Stimulated activated CD8-positive, alpha-beta memory T cell treated with anti-CD3 and anti-CD28 coated beads, Interleukin-4, amount 100 ng/mL, for 48 hours (primary cell): ENCODE measurements around the gene HDAC5.
"Not testable (repeated sequence)": the region's sequence is repeated elsewhere in the genome, so short reads cannot be mapped to it uniquely, and the experiment has no call there.

Experiments
- DNase-seq: peaks from one replicate; pipeline ENCODE4 v3.0.0-alpha.2; 2020

Gene HDAC5

GRCh38 chr17:44110823-44111633, 12.4 kb downstream of the HDAC5 start:
- DNase-seq, result peak; percentile 73

DNA sequence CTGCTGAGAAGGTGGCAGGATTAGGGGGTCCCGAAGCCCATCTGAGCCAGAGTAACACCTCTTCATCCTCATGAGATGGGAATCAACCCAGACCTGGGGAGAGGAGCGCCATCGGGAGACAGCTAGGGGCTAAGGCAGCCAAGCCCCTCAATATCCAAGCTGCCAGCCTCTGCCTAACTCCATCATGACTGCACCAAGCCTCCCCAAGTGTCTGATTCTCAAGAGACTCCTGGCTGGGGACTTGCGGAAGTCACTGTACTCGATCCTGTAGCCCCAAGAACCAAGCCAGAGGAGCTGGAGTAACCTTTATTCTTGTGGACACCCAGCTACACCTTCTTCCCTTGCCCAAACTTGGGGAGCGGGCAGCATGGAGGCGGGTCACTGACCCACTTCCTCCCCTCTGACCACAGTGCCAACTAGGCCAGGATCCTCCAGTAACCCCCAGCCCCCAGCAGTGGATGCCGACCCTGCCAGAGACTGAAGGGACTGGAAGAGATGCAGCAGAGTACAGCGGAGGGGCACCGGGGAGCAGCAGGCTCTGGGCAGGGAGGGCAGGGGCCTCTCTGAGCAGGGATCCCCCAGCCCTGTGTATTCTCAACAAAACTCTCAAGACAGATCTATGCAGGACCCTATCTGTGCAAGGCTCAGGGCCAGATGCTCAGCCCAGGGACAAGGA, 13.3 kb downstream of the HDAC5 start:
- DNase-seq, result no peak

GRCh38 chr17:44109312-44109630, 14.2 kb downstream of the HDAC5 start:
- DNase-seq, result no peak

DNA sequence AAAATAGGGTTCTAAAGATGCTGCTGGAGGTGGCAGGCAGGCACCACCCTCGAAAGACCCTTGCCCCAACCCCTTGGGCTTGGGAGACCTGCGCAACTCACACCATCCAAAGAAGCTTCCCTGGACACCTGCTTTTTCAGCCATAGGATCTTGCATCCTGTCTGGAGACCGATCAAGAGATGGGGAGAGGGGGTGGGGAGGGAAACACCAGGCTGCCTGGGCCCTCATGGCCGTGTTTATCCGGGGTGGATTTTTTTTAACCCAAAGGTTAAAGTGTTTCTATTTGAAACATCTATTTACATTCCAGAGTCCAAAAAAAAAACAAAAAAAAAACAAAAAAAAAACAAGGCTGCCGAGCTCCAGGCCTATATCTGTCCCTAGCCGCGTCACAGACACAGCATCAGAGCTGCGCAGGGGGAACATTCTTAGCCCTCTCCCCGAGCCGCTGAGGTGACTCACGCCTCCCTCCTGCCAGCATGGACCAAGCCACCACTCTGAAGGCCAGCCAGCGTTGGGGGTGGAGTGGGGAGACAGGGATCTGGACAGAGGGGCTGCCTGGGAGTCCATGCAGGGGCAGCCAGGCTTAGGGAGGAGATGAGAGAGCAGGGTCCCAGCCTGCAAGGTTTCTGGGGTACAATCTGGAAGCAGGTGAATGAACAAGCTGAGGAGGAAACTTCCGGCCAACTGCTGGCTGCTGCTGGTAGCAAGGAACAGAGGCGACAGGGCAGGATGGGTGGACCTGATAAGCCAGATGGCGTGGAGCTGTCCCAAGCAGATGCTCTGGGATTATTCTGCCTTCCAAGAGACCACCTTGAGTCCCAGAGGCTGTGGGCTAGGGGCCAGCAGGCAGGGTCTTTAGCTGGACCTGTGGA, 14.8 kb downstream of the HDAC5 start:
- no peak for DNase-seq

- no peak for DNase-seq
Measured at GRCh38 chr17:44106801-44107200, 16.6 kb downstream of the HDAC5 start.

DNA sequence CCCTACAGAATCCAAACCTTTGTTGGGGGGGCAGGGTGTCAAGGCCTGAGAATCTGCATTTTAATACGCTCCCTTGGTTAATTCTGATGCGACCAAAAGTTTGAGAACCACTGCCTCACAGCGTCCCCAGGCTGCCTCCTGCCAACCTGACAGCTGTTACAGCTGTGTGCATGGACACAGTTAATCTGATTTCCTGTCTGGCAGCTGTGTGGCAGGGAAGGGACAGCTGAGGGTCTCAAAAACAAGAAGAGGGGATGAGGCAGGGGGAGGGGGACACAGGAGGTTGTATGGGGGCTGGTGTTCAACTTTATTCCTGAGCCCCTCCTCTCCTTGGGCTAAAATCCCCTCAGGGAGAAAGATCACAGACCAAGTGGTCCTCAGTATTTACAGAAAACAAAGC, 17.5 kb downstream of the HDAC5 start:
- DNase-seq, result no peak

- no peak for DNase-seq
Measured at GRCh38 chr17:44105483-44105882, 18.0 kb downstream of the HDAC5 start.

- no peak for DNase-seq
Measured at GRCh38 chr17:44102849-44103622, 20.4 kb downstream of the HDAC5 start.

GRCh38 chr17:44101858-44102257, 21.6 kb downstream of the HDAC5 start:
- not testable (repeated sequence) for DNase-seq

GRCh38 chr17:44097110-44097958, 26.1 kb downstream of the HDAC5 start:
- no peak for DNase-seq

- DNase-seq, result no peak
Measured at GRCh38 chr17:44095647-44096496, 27.6 kb downstream of the HDAC5 start.

DNA sequence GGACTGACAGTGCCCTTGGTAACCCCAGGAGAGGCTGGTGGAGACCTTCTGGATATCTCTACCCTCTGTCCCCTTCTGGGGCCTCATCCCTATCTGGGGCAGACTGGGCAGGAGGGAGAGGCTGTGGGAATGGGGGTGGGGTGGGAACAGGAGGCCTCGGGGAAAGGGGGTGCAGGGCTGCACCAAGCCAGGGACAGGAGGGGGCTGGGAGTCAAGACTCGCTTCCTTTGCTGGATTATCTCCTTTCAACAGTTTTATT, 28.1 kb downstream of the HDAC5 start:
- DNase-seq, result no peak

GRCh38 chr17:44094701-44095387, 28.6 kb downstream of the HDAC5 start:
- no peak for DNase-seq

DNA sequence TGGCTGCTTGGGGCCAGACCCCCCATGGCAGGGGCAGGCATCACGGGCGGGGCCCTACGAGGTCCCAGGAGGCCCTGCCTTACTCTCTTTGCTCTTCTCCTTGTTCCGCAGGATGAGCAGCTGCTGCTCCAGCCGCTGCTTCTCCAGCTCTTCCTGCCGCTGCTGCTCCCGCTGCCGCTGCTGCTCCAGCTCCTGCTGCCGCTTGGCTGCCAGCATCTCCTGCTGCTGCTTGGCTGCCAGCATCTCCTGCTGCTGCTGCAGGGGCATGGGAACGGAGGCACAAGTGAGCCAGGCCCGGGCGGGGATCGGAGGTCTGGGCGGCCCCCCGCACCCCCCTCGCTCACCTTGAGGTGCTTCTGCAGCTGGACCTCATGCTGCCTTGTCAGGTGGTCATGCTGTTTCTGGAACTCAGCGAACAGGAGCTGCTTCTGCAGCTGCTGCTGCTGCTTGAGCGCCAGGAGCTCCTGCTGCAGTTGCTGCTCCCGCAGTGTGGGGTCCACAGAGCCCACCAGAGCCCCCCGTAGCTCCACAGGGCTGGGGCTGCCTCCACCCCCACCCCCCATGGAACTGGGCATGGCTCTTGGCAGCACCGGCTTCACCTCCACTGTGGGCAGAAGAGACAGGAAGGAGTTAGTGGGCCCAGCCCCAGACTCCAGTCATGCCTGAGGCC, 30.1 kb downstream of the HDAC5 start:
- no peak for DNase-seq

- DNase-seq, result no peak
Measured at GRCh38 chr17:44092051-44092450, 31.4 kb downstream of the HDAC5 start.

DNA sequence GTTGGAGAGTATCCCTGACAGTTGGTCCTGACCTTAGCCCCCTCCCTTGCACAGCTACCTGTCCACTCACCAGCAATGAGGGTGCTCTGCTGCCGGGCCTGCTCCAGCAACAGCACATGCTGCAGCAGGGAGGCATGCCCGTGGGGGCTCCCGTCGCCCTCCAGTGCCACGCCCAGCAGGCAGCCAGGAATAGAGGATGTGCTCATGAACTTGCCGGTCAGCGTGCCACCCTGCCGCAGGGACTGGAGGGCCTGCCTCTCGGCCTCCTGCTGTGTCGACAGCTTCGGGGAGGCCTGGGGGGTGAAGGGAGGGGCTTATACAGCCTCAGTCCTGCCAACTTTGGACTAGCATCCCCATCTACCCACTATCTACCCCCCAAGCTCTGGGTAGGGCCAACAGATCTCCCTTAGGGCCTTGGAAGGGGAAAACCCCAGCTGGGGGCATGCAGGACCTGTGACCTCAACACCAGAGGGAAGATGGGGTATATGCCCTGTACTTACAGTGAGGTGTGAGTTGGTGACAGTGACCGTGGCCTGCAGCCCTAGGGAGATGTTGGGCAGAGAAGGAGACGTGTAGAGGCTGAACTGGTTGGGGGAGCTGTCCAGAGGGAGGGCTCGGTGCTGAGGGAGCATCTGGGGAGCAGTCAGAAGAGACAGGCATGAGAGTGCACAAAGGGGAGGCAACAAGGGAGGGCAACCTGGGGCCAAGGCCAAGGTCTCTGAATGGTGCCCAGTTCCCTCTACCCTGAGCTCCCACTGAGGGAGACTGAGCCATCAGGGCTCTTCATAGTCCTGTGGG, 32.0 kb downstream of the HDAC5 start:
- DNase-seq, result no peak

- DNase-seq, result no peak
Measured at GRCh38 chr17:44088254-44088653, 35.2 kb downstream of the HDAC5 start.

DNA sequence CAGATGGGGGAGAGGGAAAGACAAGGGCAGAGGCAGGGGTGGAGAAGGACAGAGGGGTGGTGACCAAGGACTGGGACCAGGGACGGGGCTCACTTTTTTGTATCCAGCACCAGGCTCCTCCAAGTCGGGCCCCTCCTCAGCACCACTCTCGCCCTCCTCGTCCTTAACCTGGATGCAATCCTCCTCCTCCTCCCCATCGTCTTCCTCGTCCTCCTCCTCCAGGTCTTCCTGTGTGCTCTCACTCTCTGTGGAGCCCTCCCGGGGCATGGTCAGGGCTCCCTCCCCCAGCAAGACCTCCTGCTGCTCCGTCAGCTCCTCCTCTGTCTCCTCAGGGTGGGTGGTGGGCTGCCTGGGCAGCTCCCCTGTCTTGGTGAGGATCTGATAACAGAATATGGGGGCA, 36.1 kb downstream of the HDAC5 start:
- no peak for DNase-seq
